Germinal center (tissue), 1 donor: ENCODE data around the gene RPLP2.
A peak's percentile ranks its signal among the peaks of the same experiment; 100 is the strongest.

Experiments used
- DNase-seq: peaks from one replicate; pipeline ENCODE4 v3.0.0; 2012; ENCODE audit warnings: mixed read lengths, low spot score

RPLP2 gene

DNA sequence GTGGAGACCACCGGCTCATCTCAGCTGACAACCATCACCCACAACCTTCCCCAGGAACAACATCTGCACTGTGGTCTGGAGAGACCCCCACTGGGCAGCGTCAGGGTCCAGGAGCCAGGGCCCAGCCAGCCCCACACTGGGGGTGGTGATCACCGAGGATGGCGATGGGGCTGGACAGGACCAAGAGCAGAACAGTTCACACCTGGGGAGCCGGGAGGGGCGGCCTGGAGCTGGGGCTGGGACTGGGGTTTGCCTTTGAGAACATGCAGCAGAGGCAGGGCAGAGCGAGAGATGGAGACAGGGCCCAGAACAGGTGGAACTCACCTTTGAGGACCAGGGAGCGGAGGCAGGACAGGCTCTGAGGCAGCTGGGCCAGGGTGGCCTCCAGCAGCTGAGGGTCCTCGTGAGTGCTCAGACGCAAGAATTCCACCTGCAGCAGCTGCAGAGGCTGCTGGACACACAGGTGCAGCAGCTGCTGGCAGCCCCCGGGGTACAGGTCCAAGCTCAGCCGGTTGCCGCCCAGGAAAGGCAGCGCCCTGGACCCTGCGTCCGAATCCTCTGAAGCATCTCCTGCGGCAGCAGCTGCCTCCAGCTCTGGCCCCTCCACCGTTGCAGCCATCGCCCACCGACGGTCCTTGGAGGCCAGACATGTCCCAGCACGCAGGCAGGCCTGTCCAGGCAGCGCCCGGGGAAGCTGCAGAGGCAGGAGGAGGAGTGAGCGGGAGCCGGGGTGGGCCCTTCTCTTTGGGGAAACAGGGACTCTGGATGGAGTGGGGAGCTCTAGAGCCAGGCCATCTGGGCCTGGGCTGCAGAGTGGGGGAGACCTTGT is 5.8 kb upstream of the RPLP2 start:
- DNase-seq, result no peak

DNA sequence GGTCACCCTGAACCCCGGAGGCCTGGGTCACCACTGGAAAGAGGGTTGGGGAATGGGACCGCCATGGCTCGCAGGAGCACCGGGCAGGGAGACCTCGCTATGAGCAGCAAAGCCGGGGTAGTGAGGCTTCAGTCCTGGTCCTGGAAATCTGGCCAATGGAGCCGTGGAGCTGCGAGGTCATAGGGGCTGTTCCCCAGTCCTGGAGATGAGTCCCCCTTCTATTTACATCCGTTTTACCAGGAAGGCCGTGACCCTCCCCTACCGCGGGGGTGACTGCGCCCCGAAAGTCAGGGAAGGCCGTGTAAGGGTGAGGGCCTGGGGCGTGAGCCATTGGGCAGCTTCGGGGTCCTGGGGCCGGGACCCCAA is 5.2 kb upstream of the RPLP2 start:
- no peak for DNase-seq

DNA sequence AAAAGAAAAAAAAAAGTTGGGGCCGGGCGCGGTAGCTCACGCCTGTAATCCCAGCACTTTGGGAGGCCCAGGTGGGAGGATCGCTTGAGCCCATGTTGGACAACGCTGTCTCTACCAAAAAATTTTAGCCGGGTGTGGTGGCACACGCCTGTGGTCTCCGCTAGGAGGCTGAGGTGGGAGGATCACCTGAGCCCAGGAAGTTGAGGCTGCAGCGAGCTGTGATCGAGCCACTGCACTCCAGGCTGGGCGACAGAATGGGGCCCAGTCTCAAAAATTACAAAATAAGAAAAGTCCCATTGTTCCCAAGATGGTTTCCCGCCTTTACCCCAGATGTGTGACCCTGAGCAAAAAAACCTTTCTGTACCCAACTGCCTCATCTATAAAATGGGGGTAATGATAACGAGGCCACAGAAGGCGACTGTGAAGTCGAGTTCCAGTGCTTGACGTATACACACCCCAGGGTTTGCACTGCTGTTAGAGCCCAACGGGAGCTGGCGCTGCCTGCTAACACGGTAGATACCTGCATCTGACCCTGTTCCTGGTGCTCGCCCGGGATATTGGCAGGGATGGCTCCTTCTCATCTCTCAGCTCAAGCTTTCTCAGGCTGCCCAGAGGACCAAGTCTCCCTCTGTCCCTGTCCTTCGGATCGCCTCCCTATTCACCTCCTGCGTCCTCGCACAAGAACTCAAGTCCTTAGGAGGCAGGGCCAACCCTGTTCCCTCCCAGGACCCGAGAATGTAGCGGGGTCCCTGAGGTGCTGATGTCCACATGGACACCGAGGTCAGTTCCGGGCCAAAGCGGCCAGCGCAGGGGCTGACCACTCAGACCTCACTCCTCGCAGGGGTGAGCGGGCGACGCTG is 1.1 kb upstream of the RPLP2 start:
- DNase-seq, result no peak

DNA sequence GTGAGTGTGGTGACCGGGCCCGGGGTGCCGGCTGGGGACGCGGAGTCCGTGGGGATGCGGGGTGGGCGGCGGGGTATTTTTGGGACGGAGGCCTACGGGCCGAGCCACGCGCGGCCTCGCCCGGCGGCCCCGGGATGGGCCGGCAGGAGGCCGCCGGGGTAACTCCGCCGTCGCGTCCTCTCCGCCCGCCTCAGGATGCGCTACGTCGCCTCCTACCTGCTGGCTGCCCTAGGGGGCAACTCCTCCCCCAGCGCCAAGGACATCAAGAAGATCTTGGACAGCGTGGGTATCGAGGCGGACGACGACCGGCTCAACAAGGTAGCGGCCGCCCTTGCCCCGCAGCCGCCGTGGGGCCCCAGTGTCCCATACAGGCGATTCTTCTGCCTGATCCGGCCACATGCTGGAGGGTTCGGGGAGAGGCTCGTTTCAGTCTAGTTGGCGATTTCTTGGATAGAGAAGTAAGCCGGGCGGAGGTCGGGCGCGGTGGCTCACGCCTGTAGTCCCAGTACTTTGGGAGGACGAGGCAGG is 337 bp downstream of the RPLP2 start:
- DNase-seq, result no peak

GRCh38 chr11:811446-812245 is 1.9 kb downstream of the RPLP2 start:
- no peak for DNase-seq

- no peak for DNase-seq
Observed at GRCh38 chr11:812390-812789, 2.6 kb downstream of the RPLP2 start.

GRCh38 chr11:813072-813455 is 3.3 kb downstream of the RPLP2 start:
- no peak for DNase-seq

GRCh38 chr11:813456-814096 is 3.8 kb downstream of the RPLP2 start:
- no peak for DNase-seq

GRCh38 chr11:815675-816432 is 6.1 kb downstream of the RPLP2 start:
- DNase-seq, result no peak

- no peak for DNase-seq
Observed at GRCh38 chr11:816433-816779, 6.6 kb downstream of the RPLP2 start.

GRCh38 chr11:818396-819128 is 8.8 kb downstream of the RPLP2 start, which contains the start of gene PNPLA2:
TSS of gene PNPLA2 (plus strand) at chr11:818914. CDS start at chr11:819719, 805 bp downstream.
- no peak for DNase-seq

DNA sequence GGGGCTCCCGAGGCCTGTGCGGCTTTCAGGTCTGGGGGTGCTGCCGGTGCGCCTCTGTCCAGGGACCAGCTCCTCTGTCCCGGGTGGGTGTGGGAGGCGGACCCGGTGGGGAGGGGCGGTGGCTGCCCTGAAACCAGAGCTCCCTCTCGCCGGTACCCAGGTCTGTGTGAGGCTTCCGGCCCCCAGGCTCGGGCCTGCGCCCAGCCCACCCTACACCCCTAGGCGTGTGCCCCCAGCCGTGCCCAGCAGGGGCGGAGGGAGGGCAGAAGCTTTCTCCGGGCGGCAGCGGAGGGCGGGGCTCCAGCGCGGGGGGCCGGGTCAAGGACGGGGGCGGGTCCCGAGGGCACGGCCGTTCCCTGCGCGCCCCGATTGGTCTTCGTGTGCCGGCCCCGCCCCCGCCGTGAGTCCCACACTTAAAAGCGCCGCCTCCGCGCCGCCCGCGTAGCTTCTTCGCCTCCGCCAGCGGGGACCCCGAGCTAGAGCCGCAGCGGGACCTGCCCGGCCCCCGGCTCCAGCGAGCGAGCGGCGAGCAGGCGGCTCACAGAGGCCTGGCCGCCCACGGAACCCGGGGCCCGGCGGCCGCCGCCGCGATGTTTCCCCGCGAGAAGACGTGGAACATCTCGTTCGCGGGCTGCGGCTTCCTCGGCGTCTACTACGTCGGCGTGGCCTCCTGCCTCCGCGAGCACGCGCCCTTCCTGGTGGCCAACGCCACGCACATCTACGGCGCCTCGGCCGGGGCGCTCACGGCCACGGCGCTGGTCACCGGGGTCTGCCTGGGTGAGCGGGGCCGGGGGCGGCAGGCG is 9.6 kb downstream of the RPLP2 start:
- DNase-seq, result peak; percentile 95

DNA sequence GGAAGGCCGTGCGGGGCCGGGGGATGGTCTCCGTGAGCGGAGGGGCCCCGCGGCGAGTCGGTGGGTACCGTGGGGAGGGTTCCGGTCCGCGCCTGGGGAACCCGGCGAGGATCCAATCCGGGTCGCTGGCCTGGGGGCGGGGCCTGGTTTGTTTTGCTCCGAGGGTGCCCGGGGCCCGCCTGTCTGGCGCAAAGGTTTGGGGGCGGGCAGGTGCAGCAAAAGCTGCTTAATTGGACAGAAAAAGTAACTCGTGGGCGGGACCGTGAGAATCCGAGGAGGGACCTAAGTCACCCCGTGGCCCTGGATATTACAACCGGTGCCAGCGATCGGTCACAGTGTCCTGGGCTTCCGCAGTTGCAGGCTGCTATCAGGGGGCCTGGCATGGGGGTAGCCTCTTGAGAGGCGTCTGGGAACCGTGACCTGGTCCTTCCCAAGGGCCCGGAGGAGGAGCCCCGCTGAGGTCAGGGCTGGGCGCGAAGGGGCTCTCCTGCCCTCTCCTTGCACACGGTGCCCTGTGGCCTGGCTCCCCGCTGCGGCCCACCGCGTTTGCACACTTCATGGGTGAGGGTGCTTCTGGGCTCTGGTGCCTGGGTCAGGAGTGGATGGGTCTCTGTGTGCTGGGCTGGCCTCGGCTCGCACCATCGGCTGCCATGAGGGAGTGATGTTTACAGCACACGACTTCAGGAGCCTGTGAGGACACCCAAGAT is 10.3 kb downstream of the RPLP2 start:
- DNase-seq, result peak; percentile 91

- DNase-seq, result no peak
Observed at GRCh38 chr11:820655-821511, 11.1 kb downstream of the RPLP2 start.

DNA sequence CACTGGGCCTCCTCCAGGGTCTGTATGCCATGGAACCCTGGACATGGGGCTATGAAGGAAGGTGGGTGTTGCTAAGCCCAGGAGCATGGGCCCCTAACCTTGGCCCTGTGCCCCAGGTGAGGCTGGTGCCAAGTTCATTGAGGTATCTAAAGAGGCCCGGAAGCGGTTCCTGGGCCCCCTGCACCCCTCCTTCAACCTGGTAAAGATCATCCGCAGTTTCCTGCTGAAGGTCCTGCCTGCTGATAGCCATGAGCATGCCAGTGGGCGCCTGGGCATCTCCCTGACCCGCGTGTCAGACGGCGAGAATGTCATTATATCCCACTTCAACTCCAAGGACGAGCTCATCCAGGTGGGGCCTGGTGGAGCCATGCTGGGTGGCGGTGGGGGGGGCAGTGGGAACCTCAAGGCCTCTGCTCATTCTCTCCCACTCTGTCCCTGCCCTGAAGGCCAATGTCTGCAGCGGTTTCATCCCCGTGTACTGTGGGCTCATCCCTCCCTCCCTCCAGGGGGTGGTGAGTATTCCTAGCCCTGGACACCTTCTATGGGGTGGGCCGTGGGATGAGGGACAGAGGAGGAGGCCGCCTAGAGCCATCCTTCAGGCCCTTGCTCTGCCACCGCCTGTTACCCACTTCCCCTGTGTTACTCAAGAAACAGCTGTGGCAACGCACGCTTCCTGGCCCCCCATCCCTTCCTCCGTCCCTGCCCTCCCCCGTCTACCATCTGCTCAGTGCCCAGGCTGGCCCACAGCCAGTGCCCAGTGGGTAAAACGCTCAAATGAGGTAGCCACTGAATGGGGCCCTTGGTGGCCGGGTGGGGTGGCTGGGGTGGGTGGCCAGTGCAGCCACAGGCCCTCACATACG is 12.0 kb downstream of the RPLP2 start:
- DNase-seq, result no peak

- DNase-seq, result no peak
Observed at GRCh38 chr11:823441-824291, 13.9 kb downstream of the RPLP2 start.
